OCI-LY1 (cell line): ENCODE data around the gene COX4I1.

Source experiments
- CTCF ChIP-seq: fragments of 200-600 bp; sonication (generic), shearing (Covaris generic); IDR thresholded peaks from 2 replicates; pipeline ENCODE4 v1.5.1; 2017; ENCODE audit warnings: mild to moderate bottlenecking, antibody characterized with exemption, low read length, moderate library complexity, mixed read lengths
- EZH2 ChIP-seq: fragments of 200-600 bp; sonication (generic), shearing (Covaris generic); IDR thresholded peaks from 2 replicates; pipeline ENCODE4 v1.8.0; 2017; ENCODE audit warnings: borderline replicate concordance, mixed run types, mild to moderate bottlenecking, antibody characterized with exemption, low read length, moderate library complexity, mixed read lengths

GRCh38 chr16:85781695-85782370, 17.7 kb upstream of the COX4I1 start:
- no peak for TF ChIP-seq CTCF
- TF ChIP-seq EZH2: no peak
